GOT3 (cell line): ENCODE measurements around the gene MYO9B.

Source experiments
- DNase-seq: peaks from one replicate; lab custom pipeline; 2025; ENCODE audit warnings: mixed read lengths; lab: John Stamatoyannopoulos, UW

Gene MYO9B, protein sequence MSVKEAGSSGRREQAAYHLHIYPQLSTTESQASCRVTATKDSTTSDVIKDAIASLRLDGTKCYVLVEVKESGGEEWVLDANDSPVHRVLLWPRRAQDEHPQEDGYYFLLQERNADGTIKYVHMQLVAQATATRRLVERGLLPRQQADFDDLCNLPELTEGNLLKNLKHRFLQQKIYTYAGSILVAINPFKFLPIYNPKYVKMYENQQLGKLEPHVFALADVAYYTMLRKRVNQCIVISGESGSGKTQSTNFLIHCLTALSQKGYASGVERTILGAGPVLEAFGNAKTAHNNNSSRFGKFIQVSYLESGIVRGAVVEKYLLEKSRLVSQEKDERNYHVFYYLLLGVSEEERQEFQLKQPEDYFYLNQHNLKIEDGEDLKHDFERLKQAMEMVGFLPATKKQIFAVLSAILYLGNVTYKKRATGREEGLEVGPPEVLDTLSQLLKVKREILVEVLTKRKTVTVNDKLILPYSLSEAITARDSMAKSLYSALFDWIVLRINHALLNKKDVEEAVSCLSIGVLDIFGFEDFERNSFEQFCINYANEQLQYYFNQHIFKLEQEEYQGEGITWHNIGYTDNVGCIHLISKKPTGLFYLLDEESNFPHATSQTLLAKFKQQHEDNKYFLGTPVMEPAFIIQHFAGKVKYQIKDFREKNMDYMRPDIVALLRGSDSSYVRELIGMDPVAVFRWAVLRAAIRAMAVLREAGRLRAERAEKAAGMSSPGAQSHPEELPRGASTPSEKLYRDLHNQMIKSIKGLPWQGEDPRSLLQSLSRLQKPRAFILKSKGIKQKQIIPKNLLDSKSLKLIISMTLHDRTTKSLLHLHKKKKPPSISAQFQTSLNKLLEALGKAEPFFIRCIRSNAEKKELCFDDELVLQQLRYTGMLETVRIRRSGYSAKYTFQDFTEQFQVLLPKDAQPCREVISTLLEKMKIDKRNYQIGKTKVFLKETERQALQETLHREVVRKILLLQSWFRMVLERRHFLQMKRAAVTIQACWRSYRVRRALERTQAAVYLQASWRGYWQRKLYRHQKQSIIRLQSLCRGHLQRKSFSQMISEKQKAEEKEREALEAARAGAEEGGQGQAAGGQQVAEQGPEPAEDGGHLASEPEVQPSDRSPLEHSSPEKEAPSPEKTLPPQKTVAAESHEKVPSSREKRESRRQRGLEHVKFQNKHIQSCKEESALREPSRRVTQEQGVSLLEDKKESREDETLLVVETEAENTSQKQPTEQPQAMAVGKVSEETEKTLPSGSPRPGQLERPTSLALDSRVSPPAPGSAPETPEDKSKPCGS (N-terminal part only)

DNA sequence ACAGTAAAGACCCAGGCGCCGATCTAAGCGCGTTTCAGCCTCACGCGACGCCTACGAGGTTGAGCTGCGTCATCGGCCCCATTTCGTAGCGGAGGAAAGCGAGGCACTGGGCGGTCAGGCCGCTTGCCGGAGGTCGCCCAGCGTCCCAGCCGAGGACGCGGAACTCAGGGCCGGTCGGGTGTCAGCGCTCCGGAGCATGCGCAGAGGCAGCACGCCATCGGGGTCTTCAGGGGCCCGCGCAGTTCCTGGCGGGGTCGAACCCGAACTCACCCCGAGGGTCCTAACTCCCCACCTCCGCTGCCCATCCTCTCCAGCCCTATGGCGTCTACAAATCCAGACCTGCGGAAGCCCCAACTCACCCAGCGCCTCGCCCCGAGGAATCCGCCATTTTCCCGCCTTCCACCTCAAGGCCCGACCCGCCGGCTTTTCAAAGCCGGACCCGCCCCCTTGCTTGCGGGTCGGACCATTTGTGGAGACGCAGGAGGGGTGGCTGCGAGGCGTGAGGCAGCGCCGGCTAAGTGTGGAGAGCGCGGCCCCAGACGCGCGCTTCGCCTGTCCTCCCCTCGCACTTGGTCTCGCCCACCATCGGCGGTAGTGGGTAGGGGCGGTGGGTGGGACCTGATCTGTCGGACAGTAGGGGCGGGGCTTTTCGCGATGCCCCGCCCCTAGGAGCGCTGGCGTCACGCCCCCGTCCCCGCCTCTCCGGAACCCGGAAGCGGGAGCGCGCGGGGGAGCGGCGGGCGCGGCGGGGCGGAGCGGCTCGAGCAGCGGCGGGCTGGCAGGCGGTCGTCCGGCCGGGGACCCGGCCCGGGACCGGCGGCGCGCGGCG lies at the start of gene MYO9B, which contains the start of gene HAUS8:
Gene MYO9B (plus strand): TSS at position 743 of the 829 bp plus-strand sequence. CDS start 25,941 bp downstream, outside the sequence.
Gene HAUS8 (minus strand): TSS at position 418 of the 829 bp plus-strand sequence. CDS start 30 bp downstream, at position 388.
- DNase-seq, result peak; percentile 97

DNA sequence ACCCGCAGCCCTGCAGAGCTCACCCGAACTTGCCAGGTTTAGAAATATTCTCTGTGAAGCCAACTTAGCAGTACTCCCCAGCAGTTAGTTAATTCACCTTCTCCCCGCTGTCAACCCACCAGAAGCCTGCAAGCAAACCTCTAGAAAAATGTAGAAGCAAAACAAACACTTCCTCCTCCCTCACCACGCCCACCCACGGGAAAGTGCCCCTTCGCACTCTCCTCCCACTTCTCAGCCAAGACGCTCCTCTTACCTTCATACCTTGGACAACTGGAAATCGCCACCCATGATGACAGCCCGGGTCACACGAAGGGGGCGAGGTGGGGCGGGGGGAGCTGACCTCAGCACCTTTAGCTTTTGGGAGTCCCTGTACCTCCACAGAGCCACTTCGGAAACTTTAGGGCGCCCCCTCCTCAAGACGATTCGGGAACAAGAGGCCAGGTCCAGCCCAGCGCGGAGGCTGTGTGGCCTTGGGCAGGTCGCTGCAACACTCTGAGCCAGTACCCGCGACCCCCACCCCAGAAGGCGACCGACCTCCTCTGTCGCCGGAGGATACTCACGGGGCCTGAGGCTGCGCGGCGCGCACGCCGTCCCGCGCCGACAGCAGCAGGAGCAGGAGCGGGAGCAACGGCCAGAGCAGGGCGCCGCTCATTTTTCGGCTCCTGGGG lies 49.5 kb upstream of the MYO9B start:
- no peak for DNase-seq

DNA sequence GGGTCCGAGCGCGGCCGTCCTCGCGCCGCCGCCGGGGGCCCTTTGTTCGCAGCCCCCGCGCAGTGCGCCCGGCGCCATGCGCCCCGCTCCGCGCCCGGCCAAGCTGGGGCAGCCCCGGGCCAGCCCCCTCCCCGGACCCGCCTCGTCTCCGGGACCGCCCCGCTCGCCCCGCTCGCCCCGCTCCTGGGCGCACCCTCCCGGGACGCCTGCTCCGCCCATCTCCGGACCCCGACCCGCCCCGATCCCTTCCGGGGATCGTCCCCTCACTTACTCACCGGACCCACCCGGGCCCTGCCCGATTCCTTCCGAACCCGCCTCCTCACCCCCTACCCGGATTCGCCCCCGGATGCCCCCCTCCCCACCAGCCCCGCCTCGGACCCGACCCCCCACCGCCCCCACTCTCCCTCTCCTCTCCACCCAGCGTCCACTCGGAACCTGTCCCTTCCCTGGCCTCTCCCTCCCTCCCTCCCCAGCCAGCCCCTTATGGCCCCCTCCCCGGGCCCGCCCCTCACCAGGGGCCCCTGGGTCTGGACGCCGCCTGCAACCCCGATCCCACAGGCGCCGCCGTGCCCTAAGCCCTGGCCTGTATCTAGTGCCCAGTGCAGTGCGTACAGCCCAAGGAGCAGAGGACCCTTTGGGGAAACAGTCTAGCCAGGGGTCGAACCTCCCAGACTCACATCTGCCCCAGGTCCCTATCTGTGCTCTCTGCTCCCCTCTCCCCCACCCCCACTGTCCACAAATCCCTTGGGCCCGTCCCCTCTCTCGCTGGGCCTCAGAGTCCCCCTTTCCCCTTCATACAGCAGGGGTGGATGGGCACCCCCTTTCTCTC lies 48.7 kb upstream of the MYO9B start, which contains the start of gene CPAMD8:
Gene CPAMD8 (minus strand): TSS at position 105 of the 829 bp plus-strand sequence. CDS start 168 bp downstream, outside the sequence.
- no peak for DNase-seq

DNA sequence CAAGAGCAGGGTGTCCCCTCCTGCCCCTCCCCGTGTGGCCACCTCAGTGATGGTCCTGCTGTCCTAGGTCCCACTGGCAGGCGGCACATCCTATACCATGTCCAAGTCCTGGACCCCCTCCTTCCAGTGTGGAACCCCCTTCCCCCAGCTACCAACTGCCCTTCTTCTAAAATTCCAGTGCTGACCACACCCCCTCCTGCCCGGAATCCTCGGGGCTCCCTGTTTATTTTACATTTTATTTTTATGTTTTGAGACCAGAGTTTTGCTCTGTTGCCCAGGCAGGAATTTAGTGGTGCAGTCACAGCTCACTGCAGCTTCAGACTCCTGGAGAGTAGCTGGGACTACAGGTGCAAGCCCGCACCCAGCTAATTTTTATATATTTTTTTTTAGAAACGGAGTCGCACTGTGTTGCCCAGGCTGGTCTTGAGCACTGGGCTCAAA lies 48.0 kb upstream of the MYO9B start:
- no peak for DNase-seq

DNA sequence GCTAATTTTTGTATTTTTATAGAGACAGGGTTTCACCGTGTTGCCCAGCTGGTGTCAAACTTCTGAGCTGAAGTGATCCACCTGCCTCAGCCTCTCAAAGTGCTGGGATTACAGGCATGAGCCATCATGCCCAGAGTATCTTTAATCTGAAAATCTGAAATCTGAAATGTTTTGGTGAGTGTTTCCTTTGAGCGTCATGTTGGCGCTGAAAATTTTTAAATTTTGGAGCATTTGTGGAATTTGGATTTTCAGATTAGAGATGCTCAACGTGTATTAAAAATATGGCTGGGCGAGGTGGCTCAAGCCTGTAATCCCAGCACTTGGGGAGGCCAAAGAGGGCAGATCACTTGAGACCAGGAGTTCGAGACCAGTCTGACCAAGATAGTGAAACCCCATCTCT lies 43.8 kb upstream of the MYO9B start:
- DNase-seq, result no peak

DNA sequence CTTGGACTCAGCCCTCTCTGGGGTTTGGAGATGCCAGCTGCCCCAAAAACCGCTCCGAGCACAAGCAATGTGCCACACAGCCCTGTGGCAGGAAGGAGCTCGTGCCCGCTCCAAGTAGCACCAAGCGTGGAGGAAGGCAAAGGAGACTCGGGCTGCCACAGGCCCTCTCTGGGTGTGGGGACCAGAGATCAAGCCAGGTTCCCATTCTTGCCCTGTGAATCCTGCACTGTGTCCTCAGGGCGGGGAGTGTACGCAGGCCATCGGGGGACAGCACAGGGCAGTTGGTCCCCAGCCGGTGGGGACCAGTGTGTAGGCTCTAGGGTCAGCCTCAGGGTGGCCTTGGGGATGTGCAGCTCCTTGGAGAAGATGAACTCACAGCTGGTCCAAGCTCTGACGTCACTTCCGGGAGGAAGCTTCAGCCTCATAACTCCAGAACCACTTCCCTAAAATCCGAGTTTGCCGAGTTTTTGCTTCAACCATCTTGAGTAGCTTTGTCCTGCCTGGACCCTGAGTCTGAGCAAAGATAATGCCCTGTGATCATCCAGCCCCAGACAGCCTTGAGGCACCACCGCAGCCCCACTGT lies 39.6 kb upstream of the MYO9B start:
- no peak for DNase-seq

DNA sequence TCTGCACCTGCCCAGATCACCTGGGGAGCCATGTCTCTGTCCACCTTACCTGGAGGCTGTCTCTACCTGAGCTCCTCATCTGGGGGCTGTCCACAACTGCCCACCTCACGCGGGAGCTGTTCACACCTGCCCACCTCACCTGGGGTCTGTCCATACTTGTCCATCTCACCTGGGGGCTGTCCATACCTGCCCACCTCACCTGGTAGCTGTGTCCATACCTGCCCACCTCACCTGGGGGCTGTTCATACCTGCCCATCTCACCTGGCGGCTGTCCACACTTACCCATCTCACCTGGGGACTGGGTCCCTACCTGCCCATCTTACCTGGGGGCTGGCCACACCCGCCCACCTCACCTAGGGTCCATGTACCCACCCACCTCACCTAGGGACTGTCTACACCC lies 38.9 kb upstream of the MYO9B start:
- no peak for DNase-seq

DNA sequence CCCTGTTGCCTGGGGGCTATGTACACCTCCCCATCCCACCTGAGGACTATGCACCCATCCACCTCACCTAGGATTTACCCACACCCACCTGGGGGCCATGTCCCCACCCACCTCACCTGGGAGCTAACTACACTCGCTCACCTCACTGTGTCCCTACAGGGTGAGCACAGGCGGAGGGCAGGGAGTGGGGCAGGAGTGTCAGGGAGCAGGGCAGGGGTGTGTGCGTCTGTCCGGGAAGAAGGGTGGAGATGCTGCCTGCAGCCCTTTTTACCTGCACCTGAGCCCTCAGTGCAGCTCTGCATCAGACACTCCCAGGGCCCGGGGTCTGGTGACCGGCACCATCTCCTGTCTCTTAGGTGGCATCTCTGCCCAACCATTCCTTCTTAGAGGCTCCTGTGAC lies 38.4 kb upstream of the MYO9B start:
- no peak for DNase-seq

DNA sequence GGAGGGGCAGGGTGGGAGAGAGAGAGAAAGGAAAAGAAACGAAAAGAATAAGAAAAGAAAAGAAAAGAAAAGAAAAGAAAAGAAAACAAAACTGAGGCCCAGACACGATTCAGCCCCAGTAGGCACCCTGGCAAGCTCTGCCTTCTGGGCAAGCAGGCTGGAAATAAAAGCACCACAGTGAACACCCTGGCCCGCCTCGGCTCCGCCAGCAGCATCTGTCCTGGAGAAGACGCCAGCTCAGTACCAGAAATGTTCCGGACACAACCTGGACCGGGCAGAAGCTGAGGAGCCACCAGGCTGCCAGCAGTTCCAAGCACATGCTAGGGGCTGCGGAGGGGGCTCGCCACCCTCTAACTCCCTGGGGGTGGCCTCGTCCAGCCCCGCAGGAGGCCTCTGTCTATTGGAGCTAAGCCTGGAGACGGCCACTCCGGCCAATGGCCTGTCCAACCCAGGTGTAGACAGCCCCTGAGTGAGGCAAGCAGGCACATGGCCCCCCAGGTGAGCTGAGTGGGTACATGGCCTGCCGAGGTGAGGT lies 37.5 kb upstream of the MYO9B start:
- DNase-seq, result no peak

DNA sequence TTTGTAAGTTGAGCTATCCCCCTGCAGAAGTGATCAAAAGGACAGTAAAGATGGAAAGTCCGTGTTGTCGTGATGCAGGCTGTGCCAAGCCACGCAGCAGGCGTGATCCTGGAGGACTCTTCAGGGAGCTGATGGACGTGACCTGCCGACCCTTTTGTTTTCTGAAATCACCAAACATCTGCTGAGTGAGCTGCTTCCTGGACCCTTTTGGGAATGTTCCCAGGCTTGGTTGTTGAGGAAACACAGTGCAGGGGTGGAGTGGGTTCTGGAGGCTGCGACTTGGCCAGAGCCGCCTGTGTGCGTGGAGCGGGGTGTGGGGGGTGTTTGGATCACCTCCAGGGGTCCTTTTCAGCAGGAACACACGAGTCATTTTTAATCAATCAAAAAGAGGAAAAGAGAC lies 33.6 kb upstream of the MYO9B start:
- DNase-seq, result no peak

DNA sequence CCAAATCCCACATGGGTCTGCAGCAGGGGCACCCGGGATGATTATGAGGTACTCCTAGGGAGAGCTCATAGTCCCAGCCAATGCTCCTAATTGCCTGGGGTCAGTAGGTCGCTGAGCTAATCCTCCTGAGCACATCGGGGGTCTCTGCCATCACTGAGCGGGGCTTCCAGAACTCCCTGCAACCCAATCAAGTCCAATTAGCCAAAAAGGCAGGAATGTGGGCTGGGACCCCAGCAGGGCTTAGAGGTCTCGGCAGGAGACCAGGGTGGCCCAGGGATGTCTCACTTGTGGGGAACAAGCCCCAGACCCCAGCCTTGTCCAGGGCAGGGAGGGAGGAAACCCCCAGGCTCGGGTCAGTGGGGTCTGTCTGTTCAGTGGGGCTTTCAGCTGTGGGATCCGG lies 31.8 kb upstream of the MYO9B start:
- DNase-seq, result no peak

DNA sequence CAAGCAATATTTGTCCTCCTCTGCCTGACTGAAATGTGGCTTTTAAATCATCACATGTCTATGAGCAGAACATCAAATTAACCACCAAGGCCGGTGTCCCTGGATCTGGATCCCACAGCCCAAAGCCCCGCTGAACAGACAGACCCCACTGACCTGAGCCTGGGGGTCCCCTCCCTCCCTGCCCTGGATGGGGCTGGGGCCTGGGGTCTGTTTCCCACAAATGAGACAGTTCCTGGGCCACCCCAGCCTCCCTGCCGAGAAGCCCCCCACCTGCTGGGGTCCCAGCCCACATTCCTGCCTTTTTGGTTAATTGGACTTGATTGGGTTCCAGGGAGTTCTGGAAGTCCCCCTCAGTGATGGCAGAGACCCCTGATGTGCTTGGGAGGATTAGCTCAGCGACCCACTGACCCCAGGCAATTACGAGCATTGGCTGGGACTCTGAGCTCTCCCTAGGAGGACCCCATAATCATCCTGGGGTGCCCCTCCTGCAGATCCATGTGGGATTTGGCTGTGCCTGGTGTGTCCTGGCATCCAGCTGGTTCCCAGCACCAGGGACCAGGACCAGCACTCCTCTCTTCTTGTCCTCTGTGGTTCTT lies 29.6 kb upstream of the MYO9B start:
- no peak for DNase-seq

DNA sequence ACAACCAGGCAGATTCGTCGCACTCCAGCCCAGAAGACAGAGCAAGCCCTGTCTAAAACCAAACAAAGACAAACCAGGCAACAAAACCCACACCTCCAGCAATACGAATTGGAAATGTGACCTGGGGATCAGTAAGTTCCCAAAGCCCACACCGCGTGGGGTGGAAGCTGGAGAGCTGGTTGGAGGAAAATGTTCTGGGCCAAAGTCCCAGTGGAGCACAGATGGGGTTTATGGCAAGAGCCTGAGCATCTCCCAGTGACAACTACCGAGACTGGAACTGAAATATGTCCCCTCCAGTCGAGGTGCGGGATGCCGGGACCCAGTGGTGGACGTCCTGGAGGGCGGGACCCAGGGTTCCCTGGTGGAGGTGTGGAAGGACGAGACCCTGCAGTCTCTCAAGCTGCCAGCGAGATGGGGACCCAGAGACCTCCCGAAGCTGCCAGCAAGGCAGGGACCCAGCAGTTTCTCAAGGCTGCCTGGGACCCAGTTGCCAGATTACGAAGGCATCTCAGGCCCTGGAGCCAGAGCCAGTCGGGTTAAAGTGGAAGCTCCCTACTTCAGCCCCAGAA lies 26.6 kb upstream of the MYO9B start:
- DNase-seq, result no peak

DNA sequence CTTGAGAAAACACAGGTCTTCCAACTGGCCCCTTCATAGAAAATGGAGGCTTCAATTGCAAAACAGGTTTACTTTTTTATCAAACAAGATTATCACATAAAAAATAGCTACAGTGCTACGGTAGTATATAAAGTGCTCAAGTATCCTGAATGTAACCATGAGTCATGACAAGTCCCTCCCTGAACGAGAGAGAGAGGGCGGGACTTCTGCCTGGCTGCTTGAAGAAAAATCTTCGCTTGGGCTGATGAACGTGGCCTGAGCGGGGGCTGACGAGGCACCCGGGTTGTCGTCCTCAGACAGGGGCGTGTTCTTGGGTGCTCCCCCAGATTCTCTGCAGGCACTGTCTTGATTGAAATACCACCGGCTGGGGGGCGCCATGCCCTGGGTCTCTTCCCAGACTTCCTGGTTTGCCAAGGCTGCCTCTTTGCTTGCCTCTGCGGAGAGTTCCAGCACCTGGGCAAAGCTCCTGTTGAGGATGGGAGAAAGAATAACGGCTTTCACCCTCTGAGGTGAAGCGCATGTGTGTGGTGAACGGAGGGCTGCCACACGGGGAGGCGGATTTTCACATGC lies 25.8 kb upstream of the MYO9B start:
- DNase-seq, result no peak

DNA sequence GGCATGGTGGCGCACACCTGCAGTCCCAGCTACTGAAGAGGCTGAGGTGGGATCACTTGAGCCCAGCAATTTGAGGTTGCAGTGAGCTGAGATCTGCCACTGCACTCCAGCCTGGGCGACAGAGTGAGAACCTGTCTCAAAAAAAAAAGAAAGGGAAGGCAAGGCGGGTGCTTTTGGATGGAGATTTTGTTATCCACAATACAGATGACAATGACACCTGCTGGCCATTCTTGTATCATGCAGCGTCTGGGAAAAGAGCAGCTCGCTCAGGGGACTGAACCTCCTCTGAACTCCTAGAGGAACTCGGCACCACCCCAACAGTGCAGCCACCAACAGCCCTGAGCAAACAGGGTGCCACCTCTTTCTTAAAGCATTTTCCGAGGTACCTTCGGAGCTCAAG lies 23.1 kb upstream of the MYO9B start:
- no peak for DNase-seq

DNA sequence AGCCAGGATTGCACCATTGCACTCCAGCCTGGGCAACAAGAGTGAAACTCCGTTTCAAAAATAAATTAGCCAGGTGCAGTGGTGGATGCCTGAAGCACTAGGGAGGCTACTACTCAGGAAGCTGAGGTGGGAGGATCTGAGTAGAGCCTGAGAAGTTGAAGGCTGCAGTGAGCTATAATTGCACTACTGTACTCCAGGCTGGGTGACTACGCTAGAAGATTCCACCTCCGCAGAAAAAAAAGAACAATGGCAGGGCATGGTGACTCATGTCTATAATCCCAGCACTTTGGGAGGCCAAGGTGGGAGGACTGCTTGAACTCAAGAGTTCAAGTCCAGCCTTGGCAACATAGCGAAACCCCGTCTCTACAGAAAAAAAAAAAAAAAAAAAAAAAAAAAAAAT lies 20.8 kb upstream of the MYO9B start:
- DNase-seq, result no peak

DNA sequence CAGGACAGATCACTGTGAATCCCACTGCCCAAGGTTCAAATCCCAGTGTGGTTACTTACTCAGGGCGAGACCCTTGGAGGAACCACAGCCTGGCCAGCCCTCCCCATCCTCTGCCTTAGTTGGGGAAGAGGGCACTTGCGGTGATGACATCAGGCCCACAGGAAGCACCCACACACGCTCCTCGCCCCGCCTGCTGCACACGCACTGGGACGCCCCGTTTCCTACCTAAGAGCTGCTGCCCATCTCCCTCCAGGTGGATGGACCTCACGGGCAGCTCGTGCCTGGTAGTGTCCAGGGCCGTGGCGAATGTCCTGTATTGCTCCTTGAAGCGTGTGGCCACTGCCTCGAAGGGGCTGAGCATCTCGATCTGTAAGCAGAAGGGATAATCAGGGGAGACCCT lies 19.9 kb upstream of the MYO9B start:
- DNase-seq, result no peak

DNA sequence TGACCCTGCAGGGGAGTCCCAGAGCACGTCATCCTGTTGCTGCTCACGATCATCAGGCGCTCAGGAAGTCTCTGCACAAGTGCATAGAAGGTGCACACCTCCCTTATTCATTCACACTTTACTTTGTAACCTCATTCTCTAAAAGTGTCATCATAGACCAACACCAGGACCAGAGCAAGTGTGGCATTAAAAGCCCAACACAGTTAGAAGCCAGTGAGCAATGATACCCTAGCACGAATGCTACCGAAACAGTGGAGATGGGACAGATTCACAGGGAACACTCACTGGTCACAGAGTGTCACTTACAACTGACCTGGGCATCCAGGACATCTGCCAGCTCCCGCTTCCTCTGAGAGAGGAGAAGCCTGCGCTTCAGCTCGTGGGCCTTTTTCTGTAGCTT lies 17.3 kb upstream of the MYO9B start:
- DNase-seq, result no peak
